Natural killer cell treated with Interleukin-12 subunit alpha and Interleukin-12 subunit beta and Interleukin-15 and Interleukin-18, amount 100 ng/mL, for 72 hours (primary cell): Measurements from ENCODE around the gene B3GALNT2. TPM values are rescaled to one million over a fixed set of nuclear protein-coding genes. Genes with fewer than 3 reads are reported as not detected.

ENCODE experiments used
- ATAC-seq, 2 donors: fragments of 150-1000 bp; cut with Tn5 transposase in 1 of 2; sonication (Bioruptor Pico), chemical (Tn5 transposase) in 1 of 2; 2 replicates each; pipeline ENCODE4 v1.10.0; 2021
- DNase-seq: peaks from one replicate; pipeline ENCODE4 v3.0.0; 2022; ENCODE audit warnings: low spot score
- H3K27ac Mint-ChIP-seq, 2 donors: 1 replicate in 1 of 2; 2 replicates in 1 of 2; pipeline ENCODE4 v1.8.0; 2022; ENCODE audit warnings: mixed read lengths in 2 of 2, mild to moderate bottlenecking in 1 of 2, moderate library complexity in 1 of 2
- H3K27me3 Mint-ChIP-seq, 2 donors: 1 replicate in 1 of 2; 2 replicates in 1 of 2; pipeline ENCODE4 v1.8.0; 2022; ENCODE audit warnings: mixed read lengths in 2 of 2
- H3K36me3 Mint-ChIP-seq: one replicate; pipeline ENCODE4 v1.8.0; 2022; ENCODE audit warnings: mixed read lengths
- H3K4me1 Mint-ChIP-seq, 2 donors: 1 replicate in 1 of 2; 2 replicates in 1 of 2; pipeline ENCODE4 v1.8.0; 2022; ENCODE audit warnings: low read depth in 2 of 2, mixed read lengths in 2 of 2, mild to moderate bottlenecking in 1 of 2
- H3K4me3 Mint-ChIP-seq: one replicate; pipeline ENCODE4 v1.8.0; 2022; ENCODE audit warnings: mixed read lengths
- H3K9me3 Mint-ChIP-seq: 2 replicates; pipeline ENCODE4 v1.8.0; 2022; ENCODE audit warnings: mixed read lengths
- total RNA-seq, 2 donors: library from RNA; stranded (reverse); gene quantifications; one replicate each; pipeline ENCODE4 v1.2.3, GENCODE V29; 2022

The B3GALNT2 gene
- total RNA-seq, 2 donors from 2014 or later: 10.3 to 25.9 TPM

DNA sequence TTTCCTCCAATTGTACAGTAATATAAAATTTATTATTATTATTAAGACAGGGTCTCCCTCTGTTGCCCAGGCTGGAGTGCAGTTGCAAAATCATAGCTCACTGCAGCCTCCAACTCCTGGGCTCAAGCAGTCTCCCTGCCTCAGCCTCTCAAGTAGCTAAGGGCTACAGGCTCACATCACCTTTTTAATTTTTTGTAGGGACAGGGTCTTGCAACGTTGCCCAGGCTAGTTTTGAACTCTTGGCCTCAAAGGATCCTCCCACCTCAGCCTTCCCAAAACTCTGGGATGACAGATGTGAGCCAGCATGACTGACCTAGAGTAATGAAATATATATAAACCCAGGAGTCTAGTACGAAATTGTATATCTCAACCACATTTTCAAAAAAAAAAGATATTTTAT lies 49.2 kb downstream of the B3GALNT2 start:
- Mint-ChIP-seq H3K4me1 (no peaks in the 10 kb centered on the region), H3K9me3 (no peaks in the 10 kb centered on the region), H3K27me3 (no peaks in the 10 kb centered on the region), H3K4me3 (no peak overlapping the region), H3K27ac (no peak overlapping the region), H3K36me3 (peaks cover 3% of the 10 kb centered on the region)
- DNase-seq: no peak
- ATAC-seq: no peak

GRCh38 chr1:235454021-235454420 lies 50.2 kb downstream of the B3GALNT2 start:
- H3K9me3 Mint-ChIP-seq: no peaks in the 10 kb centered on the region
- H3K36me3 Mint-ChIP-seq: peaks cover 4% of the 10 kb centered on the region

GRCh38 chr1:235450886-235451483 lies 53.3 kb downstream of the B3GALNT2 start:
- ATAC-seq (no peak), DNase-seq (no peak)
- Mint-ChIP-seq H3K36me3 (peaks cover 4% of the 10 kb centered on the region), H3K27me3 (no peaks in the 10 kb centered on the region), H3K9me3 (no peaks in the 10 kb centered on the region), H3K27ac (no peak overlapping the region), H3K4me1 (no peaks in the 10 kb centered on the region), H3K4me3 (no peak overlapping the region)

More at GRCh38 chr1:235454021-235454420, 50.2 kb downstream of the B3GALNT2 start:
- no peak for ATAC-seq
- H3K4me3 Mint-ChIP-seq: no peak overlapping the region
- H3K4me1 Mint-ChIP-seq: no peaks in the 10 kb centered on the region
- no peak overlapping the region for H3K27ac Mint-ChIP-seq
- H3K27me3 Mint-ChIP-seq: no peaks in the 10 kb centered on the region
- DNase-seq: no peak

DNA sequence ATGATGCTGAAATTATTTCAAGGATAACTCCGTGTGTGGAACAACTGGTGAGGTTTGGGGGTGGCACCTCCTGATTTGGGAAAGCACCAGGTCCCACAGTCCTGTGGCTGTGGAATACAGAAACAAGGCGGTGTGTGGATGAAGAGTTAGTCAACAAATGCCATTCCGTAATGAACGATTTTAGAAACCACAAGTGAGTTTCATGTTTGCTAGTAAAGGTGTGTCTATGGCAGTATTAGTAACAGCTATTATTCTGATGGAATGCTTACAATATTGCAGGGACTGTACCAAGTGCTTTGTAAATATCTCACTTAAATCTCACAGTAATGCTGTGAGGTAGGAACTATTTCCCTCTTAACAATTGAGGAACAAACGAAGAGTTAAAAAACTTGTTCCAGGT lies 53.8 kb downstream of the B3GALNT2 start:
- H3K27me3 Mint-ChIP-seq: no peaks in the 10 kb centered on the region
- H3K9me3 Mint-ChIP-seq: no peaks in the 10 kb centered on the region
- DNase-seq (no peak), ATAC-seq (no peak)
- no peak overlapping the region for H3K4me3 Mint-ChIP-seq
- H3K27ac Mint-ChIP-seq: no peak overlapping the region
- H3K36me3 Mint-ChIP-seq: peaks cover 4% of the 10 kb centered on the region
- no peaks in the 10 kb centered on the region for H3K4me1 Mint-ChIP-seq

DNA sequence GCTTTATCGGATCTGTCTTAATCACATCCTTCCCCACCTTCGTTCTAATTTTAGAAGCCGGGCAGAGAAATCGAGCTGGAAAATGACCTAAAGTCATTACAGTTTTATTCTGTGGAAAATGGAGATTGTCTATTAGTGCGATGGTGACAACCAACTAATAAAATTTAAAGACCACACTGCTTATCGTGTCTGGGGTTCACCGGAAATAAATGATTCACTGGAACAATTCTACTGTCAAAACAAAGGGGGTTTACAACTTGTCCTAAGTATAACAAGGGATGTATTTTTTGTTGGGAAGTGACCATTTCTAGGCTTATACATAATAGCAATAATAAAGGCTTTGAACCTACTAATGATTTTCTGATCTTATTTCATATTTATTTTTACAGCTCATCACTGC lies 55.6 kb downstream of the B3GALNT2 start:
- DNase-seq (no peak), ATAC-seq (no peak)
- Mint-ChIP-seq H3K9me3 (no peaks in the 10 kb centered on the region), H3K27ac (no peak overlapping the region), H3K4me3 (no peak overlapping the region), H3K27me3 (no peaks in the 10 kb centered on the region), H3K36me3 (peaks cover 4% of the 10 kb centered on the region), H3K4me1 (no peaks in the 10 kb centered on the region)

DNA sequence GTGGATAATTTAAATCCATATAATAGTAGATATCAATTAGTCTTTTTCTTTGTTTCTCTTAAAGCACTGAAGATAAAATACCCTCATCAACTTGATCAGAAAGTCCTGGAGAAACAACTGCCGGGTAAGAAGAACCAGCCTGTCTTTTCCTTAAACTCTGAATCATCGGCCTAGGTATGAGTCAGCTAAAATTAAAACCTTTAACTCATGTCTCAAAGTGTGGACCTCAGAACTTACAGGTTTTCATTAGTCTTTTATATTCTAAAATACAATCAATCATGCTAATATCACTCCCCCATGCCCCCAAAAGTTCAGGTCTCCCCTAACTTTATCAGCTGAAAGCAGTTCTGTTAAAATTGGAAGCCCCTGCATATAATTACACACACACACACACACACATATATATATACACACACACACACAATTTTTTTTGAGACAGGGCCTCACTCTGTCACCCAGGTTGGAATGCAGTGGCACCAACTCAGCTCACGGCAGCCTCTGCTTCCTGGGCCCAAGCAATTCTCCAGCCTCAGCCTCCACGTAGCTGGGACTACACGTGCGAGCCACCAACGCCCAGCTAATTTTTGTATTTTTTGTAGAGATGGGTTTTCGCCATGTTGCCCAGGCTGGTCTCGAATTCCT lies 61.3 kb downstream of the B3GALNT2 start:
- peak overlapping the region; percentile 37 to 45 for H3K27ac Mint-ChIP-seq
- no peaks in the 10 kb centered on the region for H3K4me1 Mint-ChIP-seq
- peaks cover 6% of the 10 kb centered on the region for H3K36me3 Mint-ChIP-seq
- DNase-seq (no peak), ATAC-seq (no peak)
- no peak overlapping the region for H3K4me3 Mint-ChIP-seq
- H3K27me3 Mint-ChIP-seq: no peaks in the 10 kb centered on the region
- no peaks in the 10 kb centered on the region for H3K9me3 Mint-ChIP-seq

DNA sequence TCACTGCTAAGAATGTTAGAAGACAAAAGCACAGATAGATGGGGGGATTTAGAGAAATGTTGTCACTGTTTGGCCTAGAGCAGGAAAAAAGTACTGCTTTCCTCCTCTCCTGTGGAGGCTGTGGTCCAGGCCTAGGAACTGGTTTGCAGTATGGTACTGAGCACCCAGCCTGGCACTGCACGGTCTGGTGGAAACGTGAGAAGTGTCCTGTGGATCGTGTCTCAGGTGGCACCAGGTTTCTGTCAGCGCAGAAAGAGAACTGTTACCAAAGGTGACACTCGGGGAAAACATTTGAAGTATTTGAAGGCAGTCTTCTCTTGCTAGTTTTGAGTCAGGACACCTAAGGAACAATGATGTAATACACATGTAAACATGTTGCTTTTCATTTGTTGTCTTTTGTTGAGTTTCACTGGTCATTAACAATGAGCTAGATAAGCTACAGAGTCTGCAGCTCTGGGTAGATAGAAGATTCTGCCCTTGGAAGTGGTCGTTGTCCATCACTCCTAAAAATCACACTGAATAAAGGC lies 63.0 kb downstream of the B3GALNT2 start:
- no peak overlapping the region for H3K27ac Mint-ChIP-seq
- ATAC-seq (no peak), DNase-seq (no peak)
- no peaks in the 10 kb centered on the region for H3K27me3 Mint-ChIP-seq
- H3K36me3 Mint-ChIP-seq: peaks cover 10% of the 10 kb centered on the region
- H3K9me3 Mint-ChIP-seq: no peaks in the 10 kb centered on the region
- H3K4me3 Mint-ChIP-seq: no peak overlapping the region
- H3K4me1 Mint-ChIP-seq: no peaks in the 10 kb centered on the region

DNA sequence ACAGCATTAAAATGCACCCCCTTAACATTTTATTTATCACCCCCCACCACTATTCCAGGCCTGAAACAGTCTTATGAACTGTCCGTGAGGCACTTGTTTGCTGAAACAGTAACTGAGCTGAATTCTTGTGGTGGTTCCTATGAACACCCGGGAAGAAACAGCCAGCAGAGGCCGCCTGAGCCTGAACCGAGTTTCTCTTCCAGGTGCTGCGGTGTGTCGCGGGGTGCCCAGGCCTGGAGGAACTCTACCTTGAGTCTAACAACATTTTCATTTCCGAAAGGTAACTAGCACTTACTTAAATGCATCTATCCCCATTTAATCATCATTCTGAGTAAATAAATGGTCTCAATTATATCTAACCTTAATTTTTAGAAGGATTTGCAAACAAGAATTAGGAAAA lies 70.3 kb downstream of the B3GALNT2 start:
- Mint-ChIP-seq H3K27ac (no peak overlapping the region), H3K9me3 (no peaks in the 10 kb centered on the region), H3K4me1 (no peaks in the 10 kb centered on the region), H3K36me3 (peaks cover 11% of the 10 kb centered on the region), H3K4me3 (no peak overlapping the region), H3K27me3 (no peaks in the 10 kb centered on the region)
- ATAC-seq (no peak), DNase-seq (no peak)

DNA sequence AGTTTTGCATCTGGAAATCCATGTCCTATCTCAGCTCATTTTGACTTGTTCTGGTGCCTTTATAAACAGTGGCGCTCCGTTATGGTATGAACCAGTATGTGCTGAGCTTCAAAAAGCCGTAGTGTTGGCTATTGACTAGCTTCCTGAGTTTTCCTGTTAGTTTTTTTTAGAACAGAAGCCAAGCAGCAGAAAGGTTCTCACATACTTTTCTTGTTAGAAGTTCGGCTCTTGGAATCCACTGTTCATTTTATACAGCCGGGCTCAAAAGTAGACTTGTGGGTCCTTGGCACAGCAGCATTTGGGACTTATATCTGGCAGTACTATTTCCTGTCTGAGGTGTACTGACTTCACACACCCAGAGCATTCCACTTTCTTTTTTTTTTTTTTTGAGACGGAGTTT lies 73.3 kb downstream of the B3GALNT2 start:
- Mint-ChIP-seq H3K4me1 (no peaks in the 10 kb centered on the region), H3K36me3 (no peaks in the 10 kb centered on the region), H3K4me3 (no peak overlapping the region), H3K27ac (no peak overlapping the region), H3K27me3 (no peaks in the 10 kb centered on the region), H3K9me3 (no peaks in the 10 kb centered on the region)
- ATAC-seq (no peak), DNase-seq (no peak)

- Mint-ChIP-seq H3K4me1 (peaks cover 0 to 7% of the 10 kb centered on the region in 2 donors), H3K27ac (no peak overlapping the region), H3K9me3 (no peaks in the 10 kb centered on the region), H3K27me3 (no peaks in the 10 kb centered on the region), H3K4me3 (no peak overlapping the region), H3K36me3 (no peaks in the 10 kb centered on the region)
- ATAC-seq (no peak), DNase-seq (no peak)
Measured at GRCh38 chr1:235429143-235429542, 75.1 kb downstream of the B3GALNT2 start.

DNA sequence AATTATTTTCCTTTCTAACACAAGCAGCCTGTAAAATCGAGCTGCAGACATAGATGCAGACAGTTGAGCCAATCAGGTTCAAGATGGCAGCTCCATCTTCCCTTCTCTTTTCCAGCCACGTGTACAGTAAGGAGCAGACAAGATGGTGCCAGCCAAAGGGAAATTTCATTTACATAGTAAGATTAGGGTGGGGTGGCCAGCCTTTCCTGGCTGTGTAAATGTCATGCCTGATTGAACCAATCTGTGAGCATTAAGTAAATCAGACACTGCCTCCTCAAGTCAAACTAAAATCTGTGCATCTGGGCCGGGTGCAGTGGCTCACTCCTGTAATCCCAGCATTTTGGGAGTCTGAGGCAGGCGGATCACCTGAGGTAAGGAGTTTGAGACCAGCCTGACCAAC lies 76.8 kb downstream of the B3GALNT2 start:
- Mint-ChIP-seq H3K9me3 (no peaks in the 10 kb centered on the region), H3K4me3 (no peak overlapping the region), H3K27me3 (no peaks in the 10 kb centered on the region), H3K27ac (no peak overlapping the region), H3K36me3 (no peaks in the 10 kb centered on the region), H3K4me1 (peaks cover 15 to 21% of the 10 kb centered on the region in 2 donors)
- ATAC-seq (no peak), DNase-seq (no peak)

DNA sequence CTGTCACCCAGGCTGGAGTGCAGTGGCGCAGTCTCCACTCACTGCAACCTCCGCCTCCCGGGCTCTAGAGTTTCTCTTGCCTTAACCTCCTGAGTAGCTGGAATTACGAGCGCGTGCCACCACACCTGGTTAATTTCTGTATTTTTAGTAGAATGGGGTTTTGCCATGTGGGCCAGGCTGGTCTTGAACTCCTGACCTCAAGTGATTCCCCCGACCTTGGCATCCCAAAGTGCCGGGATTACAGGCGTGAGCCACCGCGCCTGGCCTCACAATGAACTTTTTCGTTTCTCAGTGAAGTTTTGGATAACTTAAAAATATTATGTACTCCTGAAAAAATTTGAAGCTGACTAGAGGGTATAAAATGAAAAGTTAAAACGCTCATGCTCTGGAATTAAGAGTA lies 77.6 kb downstream of the B3GALNT2 start:
- peaks cover 15 to 24% of the 10 kb centered on the region in 2 donors for H3K4me1 Mint-ChIP-seq
- H3K27me3 Mint-ChIP-seq: no peaks in the 10 kb centered on the region
- H3K9me3 Mint-ChIP-seq: no peaks in the 10 kb centered on the region
- no peaks in the 10 kb centered on the region for H3K36me3 Mint-ChIP-seq
- no peak overlapping the region for H3K27ac Mint-ChIP-seq
- ATAC-seq (no peak), DNase-seq (no peak)
- H3K4me3 Mint-ChIP-seq: no peak overlapping the region

DNA sequence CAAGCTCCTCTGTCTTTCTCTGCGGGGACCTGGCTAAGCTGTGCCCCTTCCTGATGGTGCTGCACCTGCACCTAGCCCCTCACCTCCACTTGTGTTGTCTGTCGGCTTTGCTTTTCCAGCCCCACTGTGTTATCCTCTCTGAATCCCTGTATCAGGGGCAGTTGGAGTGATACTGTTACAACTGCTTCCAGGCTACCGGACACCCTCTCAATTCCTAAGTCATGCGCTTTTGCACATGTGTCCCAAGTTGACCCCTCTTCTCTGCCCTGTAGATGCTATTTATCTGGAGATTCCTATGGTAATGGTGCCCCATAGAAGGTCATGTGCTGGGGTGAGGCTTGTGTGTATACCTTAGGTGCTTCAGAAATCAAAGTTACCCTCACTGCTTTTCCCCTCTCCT lies 78.1 kb downstream of the B3GALNT2 start:
- H3K4me3 Mint-ChIP-seq: no peak overlapping the region

DNA sequence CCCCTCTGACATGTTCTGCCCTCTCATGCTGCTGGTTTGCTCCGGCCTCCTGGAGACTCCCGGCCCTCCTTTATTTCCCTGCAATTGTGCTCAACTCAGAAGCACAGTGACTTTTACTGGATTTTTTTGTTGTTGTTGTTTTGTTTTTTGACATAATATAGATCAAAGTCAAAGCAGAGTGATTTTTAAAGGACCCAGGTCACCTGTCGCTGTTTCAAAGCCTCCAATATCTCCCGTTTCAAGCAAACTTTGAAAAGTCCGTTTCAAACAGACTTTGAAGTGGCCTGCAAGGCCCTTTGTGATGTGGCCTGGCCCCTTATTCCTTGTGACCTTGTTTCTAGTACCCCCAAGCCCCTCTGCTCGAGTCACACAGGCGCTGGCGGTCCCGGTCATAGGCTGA lies 78.9 kb downstream of the B3GALNT2 start:
- ATAC-seq (no peak), DNase-seq (no peak)
- Mint-ChIP-seq H3K36me3 (no peaks in the 10 kb centered on the region), H3K4me3 (no peak overlapping the region), H3K27me3 (no peaks in the 10 kb centered on the region), H3K9me3 (no peaks in the 10 kb centered on the region), H3K27ac (no peak overlapping the region), H3K4me1 (peaks cover 15 to 24% of the 10 kb centered on the region in 2 donors)

More for the DNA sequence above, 78.1 kb downstream of the B3GALNT2 start:
- DNase-seq: no peak
- ATAC-seq: no peak
- H3K36me3 Mint-ChIP-seq: no peaks in the 10 kb centered on the region
- no peak overlapping the region for H3K27ac Mint-ChIP-seq
- H3K9me3 Mint-ChIP-seq: no peaks in the 10 kb centered on the region
- no peaks in the 10 kb centered on the region for H3K27me3 Mint-ChIP-seq
- H3K4me1 Mint-ChIP-seq: peaks cover 15 to 24% of the 10 kb centered on the region in 2 donors
